Esophagus mucosa (tissue), 1 donor: ENCODE data around the gene GPBP1L1. TPM values are rescaled to one million over a fixed set of nuclear protein-coding genes. Genes with fewer than 3 reads are reported as not detected.
A peak's percentile ranks its signal among the peaks of the same experiment; 100 is the strongest.
"Not testable (repeated sequence)": the region's sequence is repeated elsewhere in the genome, so short reads cannot be mapped to it uniquely, and the experiment has no call there.

Source experiments
- ATAC-seq: fragments of 200-7000 bp; cut with Tn5 transposase; one replicate; pipeline ENCODE4 v1.9.1; 2020
- total RNA-seq: library from RNA; stranded (reverse); gene quantifications from one replicate; pipeline ENCODE4 v1.2.4, GENCODE V29; 2023
- donor health status: DM: yes; HTN: yes; CAD: no.

GPBP1L1 gene
- total RNA-seq, 1 donor from 2014 or later: 95.3 TPM

GRCh38 chr1:45678489-45678888, 7.8 kb downstream of the GPBP1L1 start:
- ATAC-seq: no peak

GRCh38 chr1:45677751-45678245, 8.5 kb downstream of the GPBP1L1 start:
- no peak for ATAC-seq

GRCh38 chr1:45676553-45676952, 9.8 kb downstream of the GPBP1L1 start:
- not testable (repeated sequence) for ATAC-seq

- ATAC-seq: no peak
These were observed 11.9 kb downstream of the GPBP1L1 start for GRCh38 chr1:45674478-45674877.

GRCh38 chr1:45673956-45674355, 12.4 kb downstream of the GPBP1L1 start:
- ATAC-seq: no peak

GRCh38 chr1:45669859-45670655, 16.3 kb downstream of the GPBP1L1 start:
- no peak for ATAC-seq

GRCh38 chr1:45669379-45669778, 17.0 kb downstream of the GPBP1L1 start:
- no peak for ATAC-seq

- no peak for ATAC-seq
These were observed 17.8 kb downstream of the GPBP1L1 start for GRCh38 chr1:45668526-45668925.

- no peak for ATAC-seq
These were observed 18.8 kb downstream of the GPBP1L1 start for GRCh38 chr1:45667321-45668111.

- no peak for ATAC-seq
These were observed 19.5 kb downstream of the GPBP1L1 start for GRCh38 chr1:45666836-45667235.

- ATAC-seq: no peak
These were observed 26.0 kb downstream of the GPBP1L1 start for GRCh38 chr1:45660336-45660735.

GRCh38 chr1:45659222-45659621, 27.1 kb downstream of the GPBP1L1 start:
- ATAC-seq: no peak

GRCh38 chr1:45658171-45658570, 28.2 kb downstream of the GPBP1L1 start:
- ATAC-seq: no peak

GRCh38 chr1:45656573-45657226, 29.6 kb downstream of the GPBP1L1 start:
- ATAC-seq: no peak

GRCh38 chr1:45654540-45655280, 31.6 kb downstream of the GPBP1L1 start:
- ATAC-seq: peak; percentile 52

GRCh38 chr1:45647248-45648021, 38.9 kb downstream of the GPBP1L1 start:
- ATAC-seq: peak; percentile 81

GRCh38 chr1:45644661-45645060, 41.7 kb downstream of the GPBP1L1 start:
- ATAC-seq: no peak

- ATAC-seq: peak; percentile 65
These were observed 42.4 kb downstream of the GPBP1L1 start for GRCh38 chr1:45643978-45644377.

- no peak for ATAC-seq
These were observed 43.0 kb downstream of the GPBP1L1 start for GRCh38 chr1:45643321-45643720.

GRCh38 chr1:45640293-45640692, 46.0 kb downstream of the GPBP1L1 start:
- ATAC-seq: peak; percentile 74

GRCh38 chr1:45635211-45635610, 51.1 kb downstream of the GPBP1L1 start:
- no peak for ATAC-seq

- no peak for ATAC-seq
These were observed 55.9 kb downstream of the GPBP1L1 start for GRCh38 chr1:45630429-45630828.
